ENCODE results near the gene ERG.
A peak's percentile ranks its signal among the peaks of the same experiment; 100 is the strongest.

The ERG gene

DNA sequence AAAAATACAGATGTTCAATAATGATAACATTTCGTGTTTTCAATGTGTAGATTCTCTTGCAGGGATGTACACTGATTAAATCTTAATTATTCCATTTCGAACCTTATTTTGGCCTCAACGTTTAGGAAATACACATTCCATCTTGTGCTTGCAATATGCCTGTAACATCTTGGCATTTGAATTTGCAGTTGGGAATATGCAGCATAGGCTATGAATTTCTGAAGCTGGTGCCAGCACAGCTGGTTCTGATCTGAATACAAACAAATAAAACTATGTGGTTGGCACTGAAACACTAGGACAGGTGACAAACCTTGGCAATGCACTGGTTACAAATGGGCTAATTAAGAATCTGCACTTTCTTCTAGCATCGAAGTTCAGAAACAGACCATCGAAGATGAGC, 108.4 kb downstream of the ERG start:
- Histone ChIP-seq H3K27ac (ENCODE audit: insufficient read depth in 1 of 2, low read depth in 1 of 2, low read length in 2 of 2, poor library complexity in 1 of 2, severe bottlenecking in 2 of 2) (no peak overlapping the region), H3K4me3 (ENCODE audit: control insufficient read depth in 1 of 7, extremely low read depth in 1 of 7, insufficient read depth in 4 of 7, low read depth in 2 of 7, low read length in 6 of 7) (no peak overlapping the region), H3K36me3 (ENCODE audit: control insufficient read depth in 4 of 4, insufficient read depth in 4 of 4, low read length in 3 of 4) (peaks cover 20 to 70% (median 52%) of the 10 kb centered on the region in 4 experiments), H3K27me3 (replicated peaks in 2 of 5; ENCODE audit: control insufficient read depth in 4 of 5, insufficient read depth in 5 of 5, low read length in 4 of 5) (no peaks in the 10 kb centered on the region), H3K9me3 (ENCODE audit: control extremely low read depth in 1 of 5, control insufficient read depth in 4 of 5, insufficient read depth in 2 of 5, low read depth in 1 of 5, low read length in 4 of 5) (no peaks in the 10 kb centered on the region), H3K4me1 (ENCODE audit: control extremely low read depth in 1 of 4, control insufficient read depth in 4 of 4, insufficient read depth in 4 of 4, low read length in 3 of 4) (peaks cover 18 to 55% (median 47%) of the 10 kb centered on the region in 4 experiments)
- ChIA-PET POLR2A (no interaction called here), CTCF (interaction anchor here (1.1 kb wide), 1 partner anchor 20 kb away, joined by 3 read pairs; no protein-coding TSS in a partner anchor)
- WGBS (ENCODE audit: insufficient coverage), result 93% methylated on average over 2 of the region's 5 CpGs
- DNase-seq, result no peak

GRCh38 chr21:38389354-38389676, 109.0 kb downstream of the ERG start:
- CTCF ChIA-PET, result interaction anchor here (1.1 to 3.3 kb wide), 2 partner anchors 11 to 20 kb away, joined by 3 to 15 read pairs; no protein-coding TSS in a partner anchor
- H3K27ac ChIP-seq (ENCODE audit: insufficient read depth in 1 of 2, low read depth in 1 of 2, low read length in 2 of 2, poor library complexity in 1 of 2, severe bottlenecking in 2 of 2), result peak overlapping the region in 1 of 2 experiments; percentile 27

GRCh38 chr21:38388647-38389353, 109.5 kb downstream of the ERG start:
- peaks cover 25 to 66% (median 56%) of the 10 kb centered on the region in 4 experiments for H3K4me1 ChIP-seq (ENCODE audit: control extremely low read depth in 1 of 4, control insufficient read depth in 4 of 4, insufficient read depth in 4 of 4, low read length in 3 of 4)
- 64% methylated on average over 4 of the region's 5 CpGs for WGBS (ENCODE audit: insufficient coverage)
- peak overlapping the region in 1 of 2 experiments; percentile 27 for H3K27ac ChIP-seq (ENCODE audit: insufficient read depth in 1 of 2, low read depth in 1 of 2, low read length in 2 of 2, poor library complexity in 1 of 2, severe bottlenecking in 2 of 2)
- POLR2A ChIA-PET, result interaction anchor here (1.2 kb wide), 1 partner anchor 88 kb away, joined by 3 read pairs; no protein-coding TSS in a partner anchor
- no peaks in the 10 kb centered on the region for H3K9me3 ChIP-seq (ENCODE audit: control extremely low read depth in 1 of 5, control insufficient read depth in 4 of 5, insufficient read depth in 2 of 5, low read depth in 1 of 5, low read length in 4 of 5)
- CTCF ChIA-PET, result interaction anchor here (1.1 to 3.3 kb wide), 3 partner anchors 12 to 19 kb away, joined by 3 to 15 read pairs (median 11); no protein-coding TSS in a partner anchor
- no peak overlapping the region for H3K4me3 ChIP-seq (ENCODE audit: control insufficient read depth in 1 of 7, extremely low read depth in 1 of 7, insufficient read depth in 4 of 7, low read depth in 2 of 7, low read length in 6 of 7)
- peaks cover 20 to 65% (median 48%) of the 10 kb centered on the region in 4 experiments for H3K36me3 ChIP-seq (ENCODE audit: control insufficient read depth in 4 of 4, insufficient read depth in 4 of 4, low read length in 3 of 4)
- no peak for DNase-seq
- no peaks in the 10 kb centered on the region for H3K27me3 ChIP-seq (replicated peaks in 2 of 5; ENCODE audit: control insufficient read depth in 4 of 5, insufficient read depth in 5 of 5, low read length in 4 of 5)

More at GRCh38 chr21:38389354-38389676, 109.0 kb downstream of the ERG start:
- DNase-seq, result no peak
- Histone ChIP-seq H3K36me3 (ENCODE audit: control insufficient read depth in 4 of 4, insufficient read depth in 4 of 4, low read length in 3 of 4) (peaks cover 20 to 65% (median 47%) of the 10 kb centered on the region in 4 experiments), H3K4me1 (ENCODE audit: control extremely low read depth in 1 of 4, control insufficient read depth in 4 of 4, insufficient read depth in 4 of 4, low read length in 3 of 4) (peaks cover 23 to 61% (median 51%) of the 10 kb centered on the region in 4 experiments), H3K9me3 (ENCODE audit: control extremely low read depth in 1 of 5, control insufficient read depth in 4 of 5, insufficient read depth in 2 of 5, low read depth in 1 of 5, low read length in 4 of 5) (no peaks in the 10 kb centered on the region), H3K27me3 (replicated peaks in 2 of 5; ENCODE audit: control insufficient read depth in 4 of 5, insufficient read depth in 5 of 5, low read length in 4 of 5) (no peaks in the 10 kb centered on the region), H3K4me3 (ENCODE audit: control insufficient read depth in 1 of 7, extremely low read depth in 1 of 7, insufficient read depth in 4 of 7, low read depth in 2 of 7, low read length in 6 of 7) (no peak overlapping the region)
- 100% methylated on average over 1 of the region's 2 CpGs for WGBS (ENCODE audit: insufficient coverage)
- POLR2A ChIA-PET, result no interaction called here

GRCh38 chr21:38388203-38388602, 110.1 kb downstream of the ERG start:
- 100% methylated on average over 1 of the region's 1 CpG for WGBS (ENCODE audit: insufficient coverage)
- POLR2A ChIA-PET, result interaction anchor here (0.7 to 1.2 kb wide), 2 partner anchors 14 to 88 kb away, joined by 3 read pairs; no protein-coding TSS in a partner anchor
- no peak overlapping the region for H3K4me3 ChIP-seq (ENCODE audit: control insufficient read depth in 1 of 7, extremely low read depth in 1 of 7, insufficient read depth in 4 of 7, low read depth in 2 of 7, low read length in 6 of 7)
- DNase-seq, result no peak
- no peaks in the 10 kb centered on the region for H3K27me3 ChIP-seq (replicated peaks in 2 of 5; ENCODE audit: control insufficient read depth in 4 of 5, insufficient read depth in 5 of 5, low read length in 4 of 5)
- H3K9me3 ChIP-seq (ENCODE audit: control extremely low read depth in 1 of 5, control insufficient read depth in 4 of 5, insufficient read depth in 2 of 5, low read depth in 1 of 5, low read length in 4 of 5), result no peaks in the 10 kb centered on the region
- no peak overlapping the region for H3K27ac ChIP-seq (ENCODE audit: insufficient read depth in 1 of 2, low read depth in 1 of 2, low read length in 2 of 2, poor library complexity in 1 of 2, severe bottlenecking in 2 of 2)
- CTCF ChIA-PET, result interaction anchor here (1.8 to 3.3 kb wide), 2 partner anchors 12 to 16 kb away, joined by 11 to 15 read pairs; no protein-coding TSS in a partner anchor
- H3K36me3 ChIP-seq (ENCODE audit: control insufficient read depth in 4 of 4, insufficient read depth in 4 of 4, low read length in 3 of 4), result peaks cover 21 to 68% (median 53%) of the 10 kb centered on the region in 4 experiments
- peaks cover 25 to 72% (median 62%) of the 10 kb centered on the region in 4 experiments for H3K4me1 ChIP-seq (ENCODE audit: control extremely low read depth in 1 of 4, control insufficient read depth in 4 of 4, insufficient read depth in 4 of 4, low read length in 3 of 4)

DNA sequence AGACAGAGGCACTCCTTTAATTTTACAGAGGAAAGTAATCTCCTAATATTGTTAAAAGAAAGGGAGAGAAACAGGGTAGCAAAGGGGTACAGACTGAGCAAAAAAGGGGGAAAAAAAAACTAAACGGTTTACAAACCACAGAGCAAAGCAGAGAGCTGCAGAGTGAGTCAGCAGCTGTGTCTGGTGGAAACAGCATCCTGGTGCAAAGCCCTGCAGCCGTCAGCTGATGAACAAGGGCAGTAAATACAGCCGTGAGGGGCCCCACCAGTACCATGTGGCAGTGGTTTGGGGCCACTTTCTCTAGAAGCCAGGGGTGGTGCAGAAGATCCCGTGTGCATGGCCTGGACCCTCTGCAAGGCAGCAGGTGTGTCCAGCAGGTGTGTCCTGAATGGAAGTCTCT, 111.3 kb downstream of the ERG start:
- DNase-seq, result peak; percentile 74 to 96 (median 93)
- no peaks in the 10 kb centered on the region for H3K9me3 ChIP-seq (ENCODE audit: control extremely low read depth in 1 of 5, control insufficient read depth in 4 of 5, insufficient read depth in 2 of 5, low read depth in 1 of 5, low read length in 4 of 5)
- H3K4me3 ChIP-seq (ENCODE audit: control insufficient read depth in 1 of 7, extremely low read depth in 1 of 7, insufficient read depth in 4 of 7, low read depth in 2 of 7, low read length in 6 of 7), result peak overlapping the region in 3 of 7 experiments; percentile 30 to 43 (median 37)
- peaks cover 25 to 85% (median 74%) of the 10 kb centered on the region in 4 experiments for H3K4me1 ChIP-seq (ENCODE audit: control extremely low read depth in 1 of 4, control insufficient read depth in 4 of 4, insufficient read depth in 4 of 4, low read length in 3 of 4)
- peaks cover 24 to 71% (median 56%) of the 10 kb centered on the region in 4 experiments for H3K36me3 ChIP-seq (ENCODE audit: control insufficient read depth in 4 of 4, insufficient read depth in 4 of 4, low read length in 3 of 4)
- ChIA-PET POLR2A (interaction anchor here (0.6 to 0.9 kb wide), 3 partner anchors 12 to 1957 kb away, joined by 3 to 4 read pairs (median 3); no protein-coding TSS in a partner anchor), CTCF (interaction anchor here (0.6 to 3.3 kb wide), 4 partner anchors 10 to 217 kb away, joined by 3 to 15 read pairs (median 8); no protein-coding TSS in a partner anchor)
- peak overlapping the region; percentile 71 to 78 for H3K27ac ChIP-seq (ENCODE audit: insufficient read depth in 1 of 2, low read depth in 1 of 2, low read length in 2 of 2, poor library complexity in 1 of 2, severe bottlenecking in 2 of 2)
- 0% methylated on average over 3 of the region's 4 CpGs for WGBS (ENCODE audit: insufficient coverage)
- H3K27me3 ChIP-seq (replicated peaks in 2 of 5; ENCODE audit: control insufficient read depth in 4 of 5, insufficient read depth in 5 of 5, low read length in 4 of 5), result no peaks in the 10 kb centered on the region

GRCh38 chr21:38385427-38386175, 112.7 kb downstream of the ERG start:
- H3K27me3 ChIP-seq (replicated peaks in 2 of 5; ENCODE audit: control insufficient read depth in 4 of 5, insufficient read depth in 5 of 5, low read length in 4 of 5), result no peaks in the 10 kb centered on the region
- ChIA-PET CTCF (interaction anchor here (0.8 to 1.8 kb wide), 6 partner anchors 8 to 113 kb away, joined by 3 to 11 read pairs (median 4); partner anchors contain the start of gene ERG), POLR2A (no interaction called here)
- WGBS (ENCODE audit: insufficient coverage), result 82% methylated on average over 3 of the region's 7 CpGs
- H3K27ac ChIP-seq (ENCODE audit: insufficient read depth in 1 of 2, low read depth in 1 of 2, low read length in 2 of 2, poor library complexity in 1 of 2, severe bottlenecking in 2 of 2), result peak overlapping the region; percentile 19 to 57
- H3K4me1 ChIP-seq (ENCODE audit: control extremely low read depth in 1 of 4, control insufficient read depth in 4 of 4, insufficient read depth in 4 of 4, low read length in 3 of 4), result peaks cover 25 to 98% (median 83%) of the 10 kb centered on the region in 4 experiments
- H3K4me3 ChIP-seq (ENCODE audit: control insufficient read depth in 1 of 7, extremely low read depth in 1 of 7, insufficient read depth in 4 of 7, low read depth in 2 of 7, low read length in 6 of 7), result no peak overlapping the region
- H3K9me3 ChIP-seq (ENCODE audit: control extremely low read depth in 1 of 5, control insufficient read depth in 4 of 5, insufficient read depth in 2 of 5, low read depth in 1 of 5, low read length in 4 of 5), result no peaks in the 10 kb centered on the region
- H3K36me3 ChIP-seq (ENCODE audit: control insufficient read depth in 4 of 4, insufficient read depth in 4 of 4, low read length in 3 of 4), result peaks cover 17 to 70% (median 60%) of the 10 kb centered on the region in 4 experiments
- DNase-seq, result no peak
